Measurements from ENCODE around the gene CUTC. TPM values are rescaled to one million over a fixed set of nuclear protein-coding genes. Genes with fewer than 3 reads are reported as not detected.
"Not testable (repeated sequence)": the region's sequence is repeated elsewhere in the genome, so short reads cannot be mapped to it uniquely, and the experiment has no call there.

Gene CUTC
- total and polyA plus RNA-seq, 11 donors, result 27.0 to 53.2 (median 38.8) TPM

DNA sequence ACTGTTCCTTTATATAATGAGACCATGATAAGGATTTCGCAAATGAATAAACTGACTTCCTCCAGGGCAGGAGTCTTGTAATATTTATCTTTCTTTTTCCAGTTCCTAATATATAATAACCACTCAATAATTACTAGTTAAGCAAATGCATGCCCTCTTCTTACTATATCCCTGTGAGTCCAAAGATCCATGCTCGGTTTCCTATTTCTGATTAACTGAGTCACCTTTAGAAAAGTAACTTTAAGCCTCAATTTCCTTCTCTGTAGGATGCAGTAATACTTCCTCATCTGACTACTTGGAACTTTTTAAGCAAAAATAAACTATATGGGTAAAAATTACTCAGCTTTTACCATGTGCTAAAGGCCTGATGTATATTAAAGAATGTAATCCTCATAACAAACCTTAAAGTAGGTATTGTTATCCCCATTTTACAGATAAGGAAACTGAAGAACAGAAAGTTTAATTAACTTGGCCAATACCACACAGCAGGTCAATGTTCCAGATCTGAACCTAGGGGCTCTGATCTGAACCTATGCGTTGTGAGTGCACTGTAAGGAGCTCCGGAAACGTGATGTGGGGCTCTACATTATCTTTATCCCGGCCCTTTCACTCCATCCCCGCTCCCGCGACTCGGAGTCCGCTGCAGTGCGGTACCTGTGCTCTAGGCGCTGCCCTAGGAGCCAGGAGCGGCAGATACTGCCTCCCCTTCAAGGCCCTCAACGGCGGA lies 565 bp upstream of the CUTC start:
- Histone ChIP-seq H3K27ac (peak overlapping the region; percentile 84 to 96 (median 92)), H3K9me3 (no peaks in the 10 kb centered on the region), H3K4me1 (peaks cover 0 to 39% (median 18%) of the 10 kb centered on the region in 12 donors), H3K27me3 (no peaks in the 10 kb centered on the region), H3K4me3 (peak overlapping the region; percentile 62 to 99 (median 89)), H3K36me3 (peaks cover 0 to 41% (median 33%) of the 10 kb centered on the region in 9 donors)
- intact Hi-C loops (cut with DNase I), result loop anchor here in 1 of 10 donors (5.0 kb wide), 1 partner anchor 109 kb away; the partner anchor contains the start of gene SLC25A28
- TF ChIP-seq, protein P1, sequence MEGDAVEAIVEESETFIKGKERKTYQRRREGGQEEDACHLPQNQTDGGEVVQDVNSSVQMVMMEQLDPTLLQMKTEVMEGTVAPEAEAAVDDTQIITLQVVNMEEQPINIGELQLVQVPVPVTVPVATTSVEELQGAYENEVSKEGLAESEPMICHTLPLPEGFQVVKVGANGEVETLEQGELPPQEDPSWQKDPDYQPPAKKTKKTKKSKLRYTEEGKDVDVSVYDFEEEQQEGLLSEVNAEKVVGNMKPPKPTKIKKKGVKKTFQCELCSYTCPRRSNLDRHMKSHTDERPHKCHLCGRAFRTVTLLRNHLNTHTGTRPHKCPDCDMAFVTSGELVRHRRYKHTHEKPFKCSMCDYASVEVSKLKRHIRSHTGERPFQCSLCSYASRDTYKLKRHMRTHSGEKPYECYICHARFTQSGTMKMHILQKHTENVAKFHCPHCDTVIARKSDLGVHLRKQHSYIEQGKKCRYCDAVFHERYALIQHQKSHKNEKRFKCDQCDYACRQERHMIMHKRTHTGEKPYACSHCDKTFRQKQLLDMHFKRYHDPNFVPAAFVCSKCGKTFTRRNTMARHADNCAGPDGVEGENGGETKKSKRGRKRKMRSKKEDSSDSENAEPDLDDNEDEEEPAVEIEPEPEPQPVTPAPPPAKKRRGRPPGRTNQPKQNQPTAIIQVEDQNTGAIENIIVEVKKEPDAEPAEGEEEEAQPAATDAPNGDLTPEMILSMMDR (IDR thresholded peaks at IDR 0.05), result no peak
- TF ChIP-seq POLR2A (IDR thresholded peaks at IDR 0.05), result no peak
- ATAC-seq, result peak in 1 of 4 donors; percentile 41
- WGBS, 4 donors, result 6 to 8% (median 7%) methylated on average over 16 of the region's 16 CpGs
- no peak for DNase-seq

DNA sequence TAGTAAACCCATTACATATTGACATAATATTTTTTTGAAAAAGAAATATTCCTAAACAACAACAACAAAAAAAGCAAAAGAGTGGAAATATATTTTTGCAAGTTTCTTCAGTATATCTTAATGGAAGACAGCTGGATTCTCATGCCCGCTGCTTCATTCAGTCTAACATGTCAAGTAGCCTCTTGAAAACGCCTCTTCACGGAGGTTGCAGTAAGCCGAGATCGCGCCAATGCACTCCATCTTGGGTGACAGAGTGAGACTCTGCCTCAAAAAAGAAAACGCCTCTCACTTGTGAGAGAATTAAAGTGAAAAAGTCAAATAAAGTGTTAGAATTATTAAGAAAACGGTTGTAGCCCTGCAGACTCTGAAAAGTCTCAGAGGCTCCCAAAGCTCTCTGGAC lies 1.3 kb downstream of the CUTC start:
- Histone ChIP-seq H3K4me1 (peaks cover 0 to 39% (median 18%) of the 10 kb centered on the region in 12 donors), H3K27me3 (no peaks in the 10 kb centered on the region), H3K27ac (no peak overlapping the region), H3K9me3 (no peaks in the 10 kb centered on the region), H3K36me3 (peaks cover 0 to 40% (median 31%) of the 10 kb centered on the region in 9 donors), H3K4me3 (peak overlapping the region in 7 of 12 donors; percentile 62 to 96 (median 89))
- ATAC-seq (no peak), DNase-seq (no peak)
- intact Hi-C loops (cut with DNase I), result loop anchor here in 1 of 10 donors (5.0 kb wide), 1 partner anchor 111 kb away; the partner anchor contains the start of gene SLC25A28
- no peak for TF ChIP-seq POLR2A (IDR thresholded peaks at IDR 0.05)
- TF ChIP-seq, protein P1 (IDR thresholded peaks at IDR 0.05), result no peak
- WGBS, 4 donors, result 67 to 79% (median 73%) methylated on average over 8 of the region's 8 CpGs

DNA sequence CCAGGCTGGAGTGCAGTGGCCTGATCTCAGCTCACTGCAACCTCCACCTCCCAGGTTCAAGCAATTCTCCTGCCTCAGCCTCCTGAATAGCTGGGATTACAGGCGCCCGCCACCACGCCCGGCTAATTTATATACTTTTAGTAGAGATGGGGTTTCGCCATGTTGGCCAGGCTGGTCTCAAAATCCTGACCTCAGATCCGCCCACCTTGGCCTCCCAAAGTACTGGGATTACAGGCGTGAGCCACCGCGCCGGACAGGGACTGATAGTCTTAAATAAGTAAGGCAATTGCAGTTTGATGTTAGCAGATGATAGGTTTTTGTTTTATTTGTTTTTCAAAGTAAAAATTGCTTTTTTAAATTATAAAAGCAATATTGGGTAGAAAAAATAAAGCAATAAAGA lies 2.1 kb downstream of the CUTC start:
- H3K27ac ChIP-seq, DNase-seq, H3K4me3 ChIP-seq, H3K9me3 ChIP-seq, H3K27me3 ChIP-seq, ATAC-seq: not testable (repeated sequence)
- H3K36me3 ChIP-seq, result peaks cover 0 to 39% (median 31%) of the 10 kb centered on the region in 9 donors
- WGBS, 4 donors, result 93 to 98% (median 98%) methylated on average over 10 of the region's 10 CpGs
- peaks cover 0 to 39% (median 18%) of the 10 kb centered on the region in 12 donors for H3K4me1 ChIP-seq
- intact Hi-C loops (cut with DNase I), result loop anchor here in 1 of 10 donors (5.0 kb wide), 1 partner anchor 112 kb away; the partner anchor contains the start of gene SLC25A28

DNA sequence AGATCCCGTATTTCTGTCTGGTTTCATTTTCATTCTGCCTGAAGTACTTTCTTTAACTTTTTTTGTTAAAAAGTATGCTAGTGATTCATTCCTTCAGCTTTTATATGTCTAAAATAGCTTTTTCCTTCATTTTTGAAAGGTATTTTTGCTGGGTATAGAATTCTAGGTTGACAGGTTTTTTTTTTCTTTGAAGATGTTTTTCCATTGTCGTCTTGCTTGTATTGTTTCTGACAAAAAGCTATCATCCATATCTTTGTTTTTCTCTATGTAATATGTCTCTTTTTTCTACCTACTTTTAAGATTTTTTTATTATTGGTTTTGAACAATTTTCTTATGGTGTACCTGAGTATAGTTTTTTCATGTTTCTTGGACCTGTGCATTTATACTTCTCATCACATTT lies 8.2 kb downstream of the CUTC start:
- H3K4me3 ChIP-seq, result no peak overlapping the region
- WGBS, 4 donors, result 97 to 98% (median 98%) methylated on average over 2 of the region's 2 CpGs

More for the DNA sequence above, 8.2 kb downstream of the CUTC start:
- no peak for DNase-seq
- intact Hi-C loops (cut with DNase I), result no loop called here
- Histone ChIP-seq H3K27ac (no peak overlapping the region), H3K9me3 (peaks cover 0 to 25% (median 14%) of the 10 kb centered on the region in 12 donors), H3K4me1 (peaks cover 0 to 19% (median 5%) of the 10 kb centered on the region in 12 donors), H3K27me3 (no peaks in the 10 kb centered on the region), H3K36me3 (peaks cover 0 to 95% (median 91%) of the 10 kb centered on the region in 9 donors)
- TF ChIP-seq, protein P1 (IDR thresholded peaks at IDR 0.05), result peak in 1 of 12 donors; percentile 3
- TF ChIP-seq POLR2A (IDR thresholded peaks at IDR 0.05), result no peak
- no peak for ATAC-seq
